ENCODE data around the gene ELMOD3. TPM values are rescaled to one million over a fixed set of nuclear protein-coding genes. Genes with fewer than 3 reads are reported as not detected.

ELMOD3 gene
- total and polyA plus RNA-seq, 9 of the 15 experiments (the other 6 are each of a cell fraction or from before 2014, with no cell fraction given): 2.7 to 18.7 (median 11.6) TPM

DNA sequence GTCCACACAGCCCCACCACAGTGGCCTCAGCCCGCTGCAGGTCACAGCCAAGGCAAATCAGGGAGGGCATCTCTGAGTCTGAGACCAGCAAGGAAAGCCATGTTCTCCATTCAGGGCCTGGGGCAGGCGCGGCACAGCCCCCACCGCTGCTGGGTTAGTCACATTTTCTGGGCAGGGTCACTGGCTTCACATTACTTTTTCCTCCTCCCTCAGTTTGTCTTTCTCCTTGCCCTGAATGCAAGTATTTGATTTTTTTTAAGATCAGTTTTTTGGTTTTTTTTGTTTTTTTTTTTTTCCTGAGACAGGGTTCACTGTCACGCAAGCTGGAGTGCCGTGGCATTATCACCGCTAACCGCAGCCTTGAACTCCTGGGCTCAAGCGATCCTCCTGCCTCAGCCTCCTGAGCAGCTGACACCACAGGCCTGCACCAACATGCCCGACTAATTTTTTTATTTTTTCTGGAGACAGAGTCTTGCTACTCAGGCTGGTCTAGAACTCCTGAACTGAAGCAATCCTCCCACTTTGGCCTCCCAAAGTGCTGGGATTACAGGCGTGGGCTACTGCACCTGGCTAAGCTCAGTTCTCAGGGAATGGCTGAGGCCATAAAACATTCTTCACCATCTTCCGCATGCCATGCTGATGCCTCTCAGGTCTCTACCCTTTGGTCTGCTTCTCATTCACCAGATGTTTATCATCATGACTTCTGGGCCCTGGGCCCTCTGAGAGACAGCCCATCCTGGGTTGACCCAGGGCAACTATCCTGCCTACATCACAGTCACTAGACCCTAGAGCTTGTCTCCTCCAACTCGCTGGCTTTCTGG is 56.2 kb downstream of the ELMOD3 start (continued):
- TF ChIP-seq, protein P1, sequence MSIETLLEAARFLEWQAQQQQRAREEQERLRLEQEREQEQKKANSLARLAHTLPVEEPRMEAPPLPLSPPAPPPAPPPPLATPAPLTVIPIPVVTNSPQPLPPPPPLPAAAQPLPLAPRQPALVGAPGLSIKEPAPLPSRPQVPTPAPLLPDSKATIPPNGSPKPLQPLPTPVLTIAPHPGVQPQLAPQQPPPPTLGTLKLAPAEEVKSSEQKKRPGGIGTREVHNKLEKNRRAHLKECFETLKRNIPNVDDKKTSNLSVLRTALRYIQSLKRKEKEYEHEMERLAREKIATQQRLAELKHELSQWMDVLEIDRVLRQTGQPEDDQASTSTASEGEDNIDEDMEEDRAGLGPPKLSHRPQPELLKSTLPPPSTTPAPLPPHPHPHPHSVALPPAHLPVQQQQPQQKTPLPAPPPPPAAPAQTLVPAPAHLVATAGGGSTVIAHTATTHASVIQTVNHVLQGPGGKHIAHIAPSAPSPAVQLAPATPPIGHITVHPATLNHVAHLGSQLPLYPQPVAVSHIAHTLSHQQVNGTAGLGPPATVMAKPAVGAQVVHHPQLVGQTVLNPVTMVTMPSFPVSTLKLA (conservative IDR thresholded peaks at IDR 0.05): 0 out of 4 replicates have a peak, but pooled peaks of 1 of the 2 experiments have one; percentile 5
- TF ChIP-seq, protein P2, sequence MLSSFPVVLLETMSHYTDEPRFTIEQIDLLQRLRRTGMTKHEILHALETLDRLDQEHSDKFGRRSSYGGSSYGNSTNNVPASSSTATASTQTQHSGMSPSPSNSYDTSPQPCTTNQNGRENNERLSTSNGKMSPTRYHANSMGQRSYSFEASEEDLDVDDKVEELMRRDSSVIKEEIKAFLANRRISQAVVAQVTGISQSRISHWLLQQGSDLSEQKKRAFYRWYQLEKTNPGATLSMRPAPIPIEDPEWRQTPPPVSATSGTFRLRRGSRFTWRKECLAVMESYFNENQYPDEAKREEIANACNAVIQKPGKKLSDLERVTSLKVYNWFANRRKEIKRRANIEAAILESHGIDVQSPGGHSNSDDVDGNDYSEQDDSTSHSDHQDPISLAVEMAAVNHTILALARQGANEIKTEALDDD (IDR thresholded peaks at IDR 0.05): peak; percentile 53
- no peak for TF ChIP-seq SLC30A9 (CRISPR knock-in tag; IDR thresholded peaks at IDR 0.05)

DNA sequence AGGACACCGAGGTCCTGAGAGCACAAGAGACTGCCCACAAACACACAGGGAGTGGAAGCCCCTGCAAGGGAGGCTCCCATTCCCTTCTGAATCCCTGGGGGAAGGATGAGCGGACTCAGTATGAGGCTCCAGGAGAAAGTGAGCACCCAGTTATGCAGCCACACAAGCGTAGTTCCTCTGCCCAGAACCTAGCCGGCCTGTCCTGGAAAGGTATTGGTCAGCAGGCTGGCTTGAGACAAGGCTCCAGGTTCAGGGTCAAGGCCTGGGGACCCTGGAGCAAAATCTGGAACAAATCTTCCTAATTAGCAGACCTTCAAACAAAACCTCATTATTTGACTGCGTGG is 56.8 kb downstream of the ELMOD3 start:
- no peaks in the 10 kb centered on the region for H3K36me3 ChIP-seq (ENCODE audit: control insufficient read depth, insufficient read depth, low read length)
- no peak for DNase-seq (ENCODE audit: extremely low read depth in 1 of 4, low spot score in 3 of 4)
- peaks cover 53% of the 10 kb centered on the region in 2 experiments for H3K4me1 ChIP-seq (replicated peaks in 1 of 2; ENCODE audit: control insufficient read depth in 2 of 2, insufficient read depth in 2 of 2, low read length in 2 of 2)
- H3K9me1 ChIP-seq (ENCODE audit: control insufficient read depth, insufficient read depth, low read length): peaks cover 3% of the 10 kb centered on the region
- CTCF ChIA-PET (ENCODE audit: low intra/inter-chr PET ratio): no interaction called here
- POLR2A ChIA-PET: interaction anchor here (0.8 to 63.9 kb wide), 2 partner anchors 18 to 134 kb away, joined by 3 to 1576 read pairs; partner anchors contain the start of gene MAT2A
- no peak overlapping the region for H3K4me2 ChIP-seq (ENCODE audit: insufficient read depth, low read length)
- no peaks in the 10 kb centered on the region for H4K20me1 ChIP-seq (replicated peaks; ENCODE audit: control insufficient read depth, insufficient read depth, low read length)
- WGBS (ENCODE audit: insufficient coverage, low coverage, missing lambda C conversion rate): 78% methylated on average over 5 of the region's 5 CpGs
- no peaks in the 10 kb centered on the region for H3K27me3 ChIP-seq (ENCODE audit: control insufficient read depth in 2 of 2, insufficient read depth in 2 of 2, low read length in 2 of 2)
- peak overlapping the region in 1 of 2 experiments; percentile 39; a peak in 1 of 4 replicates for H3K9ac ChIP-seq (ENCODE audit: insufficient read depth in 1 of 2, low read depth in 2 of 2, low read length in 2 of 2)
- in situ Hi-C loops (cut with MboI) (no loop called here), intact Hi-C loops (cut with micrococcal nuclease) (loop anchor here (10.0 kb wide), 1 partner anchor 693 kb away; the partner anchor contains the start of genes POLR1A and PTCD3)
- TF ChIP-seq ZNF143 (CRISPR knock-in tag; IDR thresholded peaks at IDR 0.05): no peak
- no peak for TF ChIP-seq RAD51 (IDR thresholded peaks at IDR 0.05; ENCODE audit: borderline replicate concordance, low read depth)
- TF ChIP-seq ZNF311 (CRISPR knock-in tag; IDR thresholded peaks at IDR 0.05): no peak
- no peak for TF ChIP-seq XRCC5 (IDR thresholded peaks at IDR 0.05; ENCODE audit: low read depth, low read length)
- no peak for TF ChIP-seq ZNF507 (tag; conservative IDR thresholded peaks at IDR 0.05)
- no peak for TF ChIP-seq TEAD2 (tag; IDR thresholded peaks at IDR 0.05)
- no peak for TF ChIP-seq ETV1 (tag; conservative IDR thresholded peaks at IDR 0.05; ENCODE audit: low read depth)
- no peak for TF ChIP-seq MCM7 (IDR thresholded peaks at IDR 0.05)
- BruUV-seq (replicated peaks): no TSS peak
- H3K9me3 ChIP-seq (replicated peaks; ENCODE audit: control insufficient read depth, insufficient read depth, low read depth, low read length): no peaks in the 10 kb centered on the region
- H3K79me2 ChIP-seq (ENCODE audit: control insufficient read depth, insufficient read depth, low read length): no peaks in the 10 kb centered on the region; the same call in 2 of the 3 replicates
- no peak for ATAC-seq
- FAIRE-seq: no peak
- H3K27ac ChIP-seq (ENCODE audit: extremely low read depth, low read depth, low read length): no peak overlapping the region
- no peak overlapping the region for H3K4me3 ChIP-seq
- no peak overlapping the region for H2AFZ ChIP-seq (ENCODE audit: low read depth, low read length)

Data from K562 (cell line).